ENCODE measurements around the gene DNLZ.

DNA sequence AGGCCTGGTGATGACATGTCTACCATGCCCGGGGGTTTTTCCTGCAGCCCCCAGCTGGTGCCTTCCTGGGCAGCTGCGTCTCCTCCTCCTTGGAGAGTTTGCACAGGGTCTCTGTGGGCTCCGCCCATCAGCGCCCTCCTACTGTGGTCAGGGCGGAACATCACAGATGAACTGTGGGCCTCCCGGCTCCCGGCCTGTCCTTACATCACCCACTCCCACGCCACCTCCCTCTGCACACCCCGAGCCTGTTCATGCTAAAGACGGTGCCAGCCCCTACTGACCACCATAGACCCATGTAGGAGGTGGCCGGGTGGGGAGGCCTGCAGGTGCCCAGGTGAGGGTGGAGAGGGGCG, 23.6 kb downstream of the DNLZ start:
- TF ChIP-seq JUNB (IDR thresholded peaks at IDR 0.05), result no peak
- TF ChIP-seq CTCF (IDR thresholded peaks at IDR 0.05 in 2 of 3, conservative IDR thresholded peaks at IDR 0.05 in 1 of 3; ENCODE audit: control insufficient read depth in 2 of 3, extremely low read depth in 1 of 3, insufficient read depth in 1 of 3, low read depth in 3 of 3, low read length in 3 of 3), result no peak
- TF ChIP-seq GABPA (IDR thresholded peaks at IDR 0.05; ENCODE audit: low read depth), result no peak
- TF ChIP-seq CBX3 (IDR thresholded peaks at IDR 0.05; ENCODE audit: borderline replicate concordance, low read depth), result no peak
- TF ChIP-seq STAT3 (IDR thresholded peaks at IDR 0.05; ENCODE audit: low read depth, low read length), result no peak
- TF ChIP-seq EZH2 (IDR thresholded peaks at IDR 0.05; ENCODE audit: borderline replicate concordance, control insufficient read depth, low read depth, low read length), result no peak
- TF ChIP-seq CHD1 (IDR thresholded peaks at IDR 0.05; ENCODE audit: low read depth, low read length), result no peak
- TF ChIP-seq MYC (IDR thresholded peaks at IDR 0.05; ENCODE audit: insufficient read depth, insufficient read length, insufficient replicate concordance, low read length, severe bottlenecking), result no peak
- no peak for TF ChIP-seq TCF7 (IDR thresholded peaks at IDR 0.05; ENCODE audit: borderline replicate concordance)

All from GM12878 (cell line).